Limb (tissue), 2 donors: ENCODE measurements around the gene AMOT.

ENCODE experiments used
- DNase-seq, 2 donors: peaks; one replicate each; pipeline ENCODE4 v3.0.0-alpha.2; 2016; ENCODE audit errors: extremely low spot score in 2 of 2

AMOT gene

DNA sequence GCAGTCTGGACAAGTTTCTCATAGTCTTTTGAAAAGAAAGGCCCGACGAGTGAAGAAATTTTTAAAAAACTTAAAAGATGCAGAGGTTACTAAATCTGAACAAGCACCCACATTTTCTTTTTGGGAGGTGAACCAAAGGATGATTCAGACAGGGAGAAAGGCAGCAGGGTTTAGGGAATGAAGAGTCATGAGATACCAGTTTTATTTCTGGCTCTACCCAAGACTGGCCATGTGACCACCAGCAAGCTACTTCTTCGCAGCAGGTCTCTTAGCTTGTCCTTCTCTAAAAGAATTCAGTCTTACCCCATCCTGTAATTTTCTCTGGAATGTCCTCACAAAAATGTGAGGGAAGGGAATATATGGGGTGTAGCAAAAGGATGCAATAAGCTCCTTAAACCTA lies 37.6 kb downstream of the AMOT start:
- no peak for DNase-seq

DNA sequence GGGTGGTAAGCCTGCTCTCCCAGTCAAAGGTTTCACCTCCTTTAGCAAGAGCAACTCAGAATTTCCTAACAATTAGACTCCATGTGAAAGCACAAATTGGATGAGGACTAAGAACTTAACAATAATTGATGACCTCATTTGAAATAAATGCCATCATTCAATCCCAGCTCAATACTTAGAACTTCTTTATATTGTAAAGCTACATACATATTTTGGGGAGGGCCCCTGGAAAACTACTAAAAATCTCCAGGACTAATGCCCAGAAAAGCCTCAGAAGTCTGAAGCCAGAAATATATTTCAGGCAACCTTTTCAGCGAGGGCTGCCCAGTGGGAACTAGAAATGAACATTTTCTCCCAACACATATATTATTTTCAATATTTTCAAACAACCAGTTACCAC lies 38.1 kb downstream of the AMOT start:
- DNase-seq, result no peak

DNA sequence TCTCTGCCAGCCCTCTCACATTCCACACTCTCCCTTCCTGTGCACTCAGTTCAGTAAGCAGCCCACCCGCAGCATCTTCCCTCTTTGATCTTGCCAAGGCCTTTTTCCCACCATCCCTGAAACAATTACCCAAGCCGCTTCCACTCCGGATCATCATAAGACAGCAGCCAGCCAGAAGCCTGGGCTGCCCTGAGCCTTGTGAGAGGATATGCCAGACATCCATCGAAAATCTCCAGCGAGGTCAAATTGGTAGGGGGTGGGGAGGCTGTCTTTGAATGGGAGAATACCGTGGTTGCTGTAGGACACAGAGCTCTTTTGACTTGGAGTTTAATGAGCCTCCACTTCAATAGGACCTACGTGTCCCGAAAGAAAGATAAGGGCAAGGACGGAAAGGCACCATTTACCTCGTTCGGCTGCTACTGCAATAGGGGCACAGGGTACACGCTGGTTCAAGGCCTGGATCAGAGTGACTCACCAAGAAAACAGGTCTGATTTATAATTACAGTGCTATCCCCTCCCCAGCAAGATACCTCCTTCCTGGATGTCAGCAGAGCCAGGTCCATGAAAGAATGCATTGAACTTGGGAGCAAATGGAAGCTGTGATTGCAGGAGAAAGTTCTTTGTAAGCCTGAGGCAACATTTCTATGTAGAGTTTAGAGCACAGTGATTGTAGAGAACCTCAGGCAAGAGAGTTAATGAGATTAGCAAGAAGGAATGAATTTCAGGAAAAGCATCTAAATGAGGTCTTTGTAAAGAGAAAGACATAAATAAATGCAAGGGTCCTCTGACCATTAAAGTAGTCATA lies 39.5 kb downstream of the AMOT start:
- no peak for DNase-seq

DNA sequence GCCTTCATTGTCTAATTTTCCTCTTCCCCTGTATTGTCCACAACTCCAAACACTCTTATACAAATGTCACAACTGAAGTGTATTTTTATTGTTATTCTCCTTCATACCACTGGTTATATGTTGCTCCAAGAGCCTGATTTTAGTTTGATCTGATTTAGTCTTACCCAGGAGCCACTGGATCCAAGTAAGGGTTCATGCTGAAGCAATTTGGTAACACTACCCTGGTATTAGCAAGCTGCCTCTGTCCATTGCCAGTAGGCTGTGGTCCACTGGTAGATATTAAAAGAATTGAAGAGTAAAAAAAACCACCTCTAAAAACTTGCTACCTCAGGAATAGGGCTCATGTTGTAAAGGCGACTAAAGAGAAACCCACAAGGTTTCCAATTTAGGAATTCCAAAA lies 41.2 kb downstream of the AMOT start:
- DNase-seq, result no peak

DNA sequence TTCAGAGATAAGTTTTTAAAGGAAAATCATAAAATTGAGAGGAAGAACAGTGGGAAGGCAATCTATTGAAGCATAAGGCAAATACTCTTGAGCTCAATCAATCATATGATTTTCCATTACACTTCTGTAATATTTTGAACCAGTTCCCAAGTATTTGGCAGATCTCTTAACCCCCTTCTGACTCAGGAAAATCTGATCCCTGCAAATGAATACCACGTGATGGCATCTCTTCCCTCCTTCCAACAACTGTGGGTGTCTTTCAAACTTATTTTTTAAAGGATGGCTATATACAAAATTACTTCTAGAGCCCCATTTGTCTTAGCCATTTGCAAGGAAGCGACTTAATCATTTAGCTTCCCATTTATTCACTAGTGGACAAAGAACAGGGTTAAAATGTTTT lies 41.9 kb downstream of the AMOT start:
- no peak for DNase-seq

DNA sequence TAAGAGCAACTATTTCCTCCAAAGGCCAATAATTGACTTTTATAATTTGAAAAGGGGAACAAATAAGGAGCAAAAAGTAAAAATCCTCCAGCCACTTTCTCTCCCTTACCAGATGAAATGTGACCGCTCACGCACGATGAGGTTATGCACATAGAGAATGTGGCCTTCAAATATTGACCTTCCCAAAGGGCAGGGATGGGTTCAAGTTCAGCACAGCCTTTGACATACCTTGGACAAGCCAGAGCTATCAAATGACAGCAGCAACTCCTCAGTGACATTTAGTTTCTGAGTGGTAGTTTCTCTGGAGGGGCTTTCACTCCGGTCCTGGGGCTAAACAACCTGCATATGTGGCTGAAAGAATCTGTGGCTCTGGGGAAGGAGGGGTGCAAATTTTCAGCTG lies 50.7 kb downstream of the AMOT start:
- no peak for DNase-seq

DNA sequence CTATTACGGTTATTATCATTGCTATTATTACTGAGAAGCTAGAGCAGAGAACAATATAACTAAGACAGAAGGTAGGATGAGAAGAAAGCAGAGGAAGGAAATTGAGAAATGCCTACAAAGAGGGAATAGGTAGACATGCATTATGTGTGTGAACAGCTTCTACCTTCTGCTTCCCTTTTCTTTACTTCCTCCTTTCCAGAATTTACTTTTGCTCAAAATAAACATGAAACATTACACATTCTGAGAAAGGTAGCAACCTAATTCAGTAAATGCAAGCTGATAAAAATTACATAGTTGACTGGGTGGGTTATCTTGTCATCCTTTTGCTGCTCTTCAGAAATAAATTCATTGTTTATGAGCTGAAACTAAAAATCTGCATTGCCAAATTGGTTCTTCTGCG lies 54.6 kb downstream of the AMOT start:
- DNase-seq, result no peak

DNA sequence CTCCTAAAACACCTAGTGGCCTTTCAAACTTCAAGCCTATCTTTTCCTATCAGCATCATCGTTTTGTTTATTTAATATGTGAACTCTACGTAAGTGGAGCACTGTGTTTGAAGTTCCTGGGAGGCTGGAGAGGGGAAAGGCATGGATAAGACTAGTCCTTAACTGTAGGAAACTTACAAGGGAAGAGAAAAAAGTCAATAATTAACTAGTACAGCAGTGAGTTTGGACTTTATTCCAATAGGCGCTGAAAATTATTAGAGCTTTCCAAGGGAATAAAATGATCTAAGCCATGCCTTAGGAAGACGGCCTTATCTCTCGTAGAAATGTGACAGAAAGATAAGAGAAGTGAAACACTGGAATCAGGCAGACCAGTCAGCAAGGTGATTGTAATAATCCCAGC lies 55.3 kb downstream of the AMOT start:
- no peak for DNase-seq

DNA sequence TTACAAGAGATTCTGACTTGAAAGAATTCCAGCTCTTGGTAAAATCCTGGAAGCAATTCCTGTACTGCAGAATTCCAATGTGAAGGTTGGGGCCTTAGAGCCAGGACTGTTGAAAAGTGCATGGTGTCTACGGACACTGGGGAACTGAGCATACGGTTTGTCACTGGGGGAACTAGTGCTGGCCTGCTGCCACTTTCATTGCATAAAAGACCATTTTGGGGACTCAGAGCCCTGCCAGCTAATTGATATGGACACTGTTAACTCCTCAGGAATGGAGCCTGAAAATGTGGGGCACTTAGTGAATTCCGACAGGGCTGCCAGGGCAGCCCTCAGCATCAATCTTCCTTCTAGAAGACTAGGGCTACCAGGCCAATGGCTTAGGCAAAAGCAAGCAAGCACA lies 55.9 kb downstream of the AMOT start:
- DNase-seq, result no peak

DNA sequence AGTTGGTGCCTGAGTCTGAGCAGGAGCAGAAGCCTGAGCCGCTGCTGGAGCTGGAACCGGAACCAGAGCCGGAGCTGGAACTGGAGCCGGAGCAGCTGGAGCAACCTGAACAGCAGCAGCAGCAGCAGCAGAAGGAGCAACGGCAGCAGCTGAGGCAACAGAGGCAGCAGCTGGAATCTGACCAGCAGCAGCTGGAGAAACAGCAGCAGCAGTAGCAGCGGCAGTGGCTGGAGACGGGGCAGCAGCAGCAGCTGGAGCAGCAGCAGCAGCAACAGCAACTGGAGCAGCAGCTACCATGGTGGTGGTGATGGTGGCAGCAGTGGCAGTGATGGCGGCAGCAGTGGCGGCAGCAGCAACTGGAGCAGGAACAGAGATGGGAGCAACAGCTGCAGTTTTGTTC lies 61.5 kb downstream of the AMOT start:
- DNase-seq, result no peak

DNA sequence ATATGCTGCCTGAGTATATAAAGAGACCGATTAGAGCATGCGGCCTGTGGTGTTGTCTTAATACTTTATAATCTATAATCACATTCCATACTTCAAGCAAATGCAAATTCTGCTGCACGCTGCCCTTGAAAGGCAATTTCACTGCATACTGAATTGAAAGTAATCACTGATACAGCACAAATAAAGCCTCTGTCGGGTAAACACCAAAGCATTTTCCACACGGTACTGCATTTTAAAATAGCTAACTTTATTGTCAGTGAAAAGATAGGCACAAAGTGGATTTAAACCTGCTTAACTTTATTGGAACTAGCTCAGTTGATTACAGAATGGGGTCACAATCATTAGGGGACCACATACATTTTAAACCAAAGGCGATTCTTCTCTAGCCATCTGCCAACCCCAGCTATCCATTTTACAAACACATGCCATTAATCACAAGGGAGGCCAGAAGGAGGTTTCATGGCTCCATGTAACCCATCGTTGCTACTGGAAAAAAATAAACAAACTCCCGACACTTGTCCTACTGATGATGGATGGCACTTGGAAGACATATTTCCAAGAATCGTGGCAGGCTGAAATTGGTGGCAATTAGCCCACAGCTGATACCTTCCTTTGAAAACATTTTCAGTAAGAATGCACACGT lies 65.9 kb downstream of the AMOT start:
- no peak for DNase-seq

DNA sequence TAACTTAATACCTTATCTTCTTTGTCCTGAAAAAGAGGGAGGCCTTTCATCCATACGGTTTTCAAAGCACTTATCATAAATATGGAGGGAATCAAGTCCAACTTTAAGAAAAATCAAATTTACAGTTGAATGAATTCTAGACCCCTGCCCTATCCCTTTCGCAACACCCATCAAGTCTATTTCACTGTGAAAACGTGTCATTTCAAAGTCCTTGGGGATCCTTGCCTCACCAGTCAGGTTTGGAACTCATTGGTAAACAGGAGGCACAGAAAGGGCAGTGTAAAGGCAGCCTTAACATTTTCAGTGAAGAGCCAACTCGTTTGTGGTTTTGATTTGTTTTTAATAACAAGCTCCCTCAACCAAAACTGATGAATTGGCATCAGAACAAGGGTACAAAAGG lies 66.5 kb downstream of the AMOT start:
- DNase-seq, result no peak

DNA sequence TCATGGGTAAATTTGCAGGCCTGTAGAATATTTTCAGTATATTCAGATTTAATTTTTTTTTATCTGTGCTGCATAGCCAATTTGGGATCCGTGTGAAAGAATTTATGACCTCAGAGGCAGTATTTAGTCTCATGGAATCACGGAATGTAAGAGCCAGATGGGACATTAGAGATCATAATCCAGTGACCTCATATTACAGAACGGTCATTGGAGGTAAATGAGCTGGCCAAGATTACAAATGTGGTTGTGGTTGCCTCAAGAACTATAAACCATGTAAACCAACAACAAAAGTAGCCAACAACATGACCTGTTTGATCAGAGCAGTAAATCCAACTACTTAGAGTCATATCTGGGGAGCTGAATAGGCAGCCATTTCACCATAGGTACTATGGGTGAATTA lies 71.6 kb downstream of the AMOT start:
- DNase-seq, result no peak

DNA sequence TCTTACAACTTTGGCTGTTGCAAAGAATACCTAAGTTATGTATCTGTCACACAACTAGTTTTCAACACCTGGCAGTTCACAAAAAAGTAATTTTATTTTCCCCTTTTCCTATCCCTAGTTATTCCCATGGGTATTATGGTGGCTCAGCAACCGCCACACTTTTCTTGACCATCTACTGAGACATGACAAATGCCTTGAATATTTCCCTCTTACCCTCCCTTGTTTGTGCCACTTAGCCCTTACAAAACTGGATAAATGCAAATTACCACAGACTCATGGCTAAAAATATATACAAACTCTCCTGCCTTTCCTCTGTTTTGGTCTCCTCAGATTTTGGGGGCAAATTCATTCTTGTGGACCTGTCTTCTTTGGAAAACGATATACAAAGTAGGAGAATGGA lies 72.1 kb downstream of the AMOT start:
- DNase-seq, result no peak

DNA sequence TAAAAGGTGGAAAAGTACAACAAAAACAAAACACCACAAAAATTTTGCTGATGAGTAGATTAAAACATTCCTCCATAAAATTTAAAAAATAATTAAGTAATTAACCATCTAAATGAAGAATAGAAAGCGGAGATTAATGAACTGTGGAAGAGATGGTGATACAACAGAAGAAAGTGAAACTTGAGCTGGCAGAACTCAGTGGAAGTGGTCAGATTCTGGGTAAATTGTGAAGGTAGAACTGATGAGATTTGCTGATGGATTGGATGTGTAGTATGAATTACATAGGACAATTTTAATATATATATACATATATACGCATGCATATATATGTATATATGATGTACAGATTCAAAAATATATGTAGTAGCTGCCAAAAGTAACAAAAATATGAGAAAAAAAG lies 73.9 kb downstream of the AMOT start:
- no peak for DNase-seq

DNA sequence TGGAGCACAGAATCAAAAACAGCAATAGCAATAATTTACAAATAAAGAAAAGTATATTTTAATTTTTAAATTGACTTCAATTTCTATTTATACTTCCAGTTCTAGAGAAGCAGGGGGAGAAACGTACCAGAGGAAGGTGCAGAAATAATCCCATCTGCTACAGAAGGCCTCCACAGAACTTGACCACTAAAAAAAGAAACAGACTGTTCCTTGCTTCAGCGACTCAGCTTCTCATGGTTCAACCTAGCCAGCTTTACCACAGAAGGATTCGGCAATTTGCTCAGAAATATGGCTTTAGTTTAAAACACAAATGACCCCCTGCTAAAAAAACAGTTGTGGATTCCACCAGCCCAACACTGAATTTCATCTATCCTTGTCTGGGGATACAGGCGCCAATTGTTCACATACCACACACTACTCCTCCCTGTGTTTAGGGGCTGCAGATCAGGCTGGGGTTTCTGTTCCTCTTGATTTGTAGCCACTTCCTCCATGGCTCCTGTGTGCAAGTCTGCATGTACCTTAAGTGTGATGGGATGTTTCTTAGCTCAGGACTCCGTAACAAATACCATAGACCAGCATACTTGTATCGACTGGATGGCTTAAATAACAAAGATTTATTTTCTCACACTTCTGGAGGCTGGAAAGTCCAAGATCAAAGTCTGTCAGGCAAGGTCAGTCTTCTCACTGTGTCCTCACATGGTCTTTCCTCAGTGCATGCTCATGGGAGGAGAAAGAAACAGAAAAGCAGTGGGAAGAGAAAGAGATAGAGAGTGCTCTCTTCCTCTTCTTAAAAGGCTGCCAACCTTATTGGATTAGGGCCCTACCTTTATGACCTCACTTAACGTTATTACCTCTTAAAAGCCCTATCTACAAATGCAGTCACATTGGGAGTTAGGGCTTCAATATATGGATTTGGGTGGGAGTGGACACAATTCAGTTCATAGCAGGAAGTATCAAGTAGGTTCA lies 79.1 kb downstream of the AMOT start:
- DNase-seq, result no peak

DNA sequence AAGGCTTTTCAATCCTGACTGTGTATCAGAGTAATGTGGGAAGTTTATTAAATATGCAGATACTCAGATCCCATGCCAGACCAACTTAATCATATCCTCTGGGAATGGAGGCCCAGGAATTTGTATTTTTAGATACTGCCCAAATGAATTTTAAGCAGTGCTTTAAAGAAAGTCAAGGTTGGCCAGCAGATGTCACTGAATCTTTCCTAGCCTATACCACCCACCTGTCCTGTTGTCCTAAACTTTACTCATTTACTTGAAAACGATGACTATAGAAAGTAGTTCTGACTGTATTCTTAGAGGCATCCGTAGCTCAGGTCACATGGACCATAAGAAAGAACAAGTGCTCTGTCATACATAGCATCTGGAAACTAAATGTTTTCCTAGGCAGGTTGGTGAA lies 79.9 kb downstream of the AMOT start:
- no peak for DNase-seq

DNA sequence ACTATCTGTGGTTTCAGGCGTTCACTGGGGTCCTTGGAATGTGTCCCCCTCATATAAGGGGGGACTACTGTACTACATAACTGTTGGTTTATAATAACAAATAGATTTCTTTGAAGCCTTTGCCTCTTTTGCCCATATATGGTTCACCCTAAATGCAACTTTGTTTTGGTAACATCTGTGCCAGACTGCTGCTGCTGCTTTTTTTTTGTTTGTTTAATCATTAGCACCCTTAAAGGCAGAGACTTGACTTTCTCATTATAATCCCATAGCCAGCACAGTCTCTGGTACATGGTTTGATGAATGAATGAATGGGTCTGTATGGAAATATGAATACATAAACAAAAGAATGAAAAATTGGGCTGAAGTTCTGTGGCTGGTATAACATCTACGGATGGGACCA lies 80.7 kb downstream of the AMOT start:
- DNase-seq, result no peak

DNA sequence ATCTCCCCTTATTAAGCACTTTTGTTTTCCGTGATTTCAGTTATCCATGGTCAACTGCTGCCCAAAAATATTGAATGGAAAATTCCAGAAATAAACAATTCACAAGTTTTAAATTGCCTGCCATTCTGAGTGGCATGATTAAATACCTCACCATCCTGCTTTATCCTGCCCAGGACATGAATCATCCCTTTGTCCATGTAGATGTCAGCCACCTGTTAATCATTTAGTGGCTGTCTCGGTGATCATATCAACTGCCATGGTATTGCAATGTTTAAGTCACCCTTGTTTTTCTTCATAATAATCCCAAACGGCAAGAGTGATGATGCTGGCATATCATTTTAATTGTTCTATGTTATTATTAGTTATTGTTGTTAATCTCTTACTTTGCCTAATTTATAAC lies 81.1 kb downstream of the AMOT start:
- no peak for DNase-seq

DNA sequence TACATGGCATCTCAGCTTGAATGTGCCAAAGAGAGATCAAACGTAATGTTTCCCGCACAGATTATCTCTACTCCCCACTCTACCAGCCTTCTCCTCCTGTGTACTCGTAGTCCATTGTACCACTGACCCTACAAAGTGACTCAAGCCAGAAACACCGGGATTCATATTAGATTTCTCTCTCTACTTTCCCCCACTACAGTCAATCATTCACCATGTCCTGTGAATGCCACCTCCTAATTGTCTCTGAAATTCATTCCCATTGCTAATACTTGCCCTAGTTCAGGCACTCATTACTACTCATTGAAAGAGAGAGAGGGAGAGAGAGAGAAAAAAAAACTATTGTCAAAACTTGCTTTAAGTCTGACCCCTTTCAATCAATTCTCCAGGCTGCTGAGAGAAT lies 82.7 kb downstream of the AMOT start:
- no peak for DNase-seq

DNA sequence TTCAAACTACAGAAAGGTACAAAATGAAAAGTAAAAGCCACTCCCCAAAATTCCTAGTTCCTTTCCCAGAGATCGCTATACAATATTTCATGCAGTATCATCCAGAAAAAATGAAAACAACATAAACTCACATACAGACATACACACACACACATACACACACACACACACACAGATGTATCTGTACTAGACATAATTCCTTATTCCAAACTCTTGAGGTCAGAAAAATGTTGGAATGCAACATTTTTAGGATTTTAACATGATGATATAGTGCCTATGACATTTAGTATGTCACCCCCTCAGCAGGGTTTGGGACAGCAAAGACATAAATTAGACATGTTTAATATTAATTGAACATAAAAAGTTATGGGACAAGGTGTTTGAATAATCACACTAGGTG lies 87.5 kb downstream of the AMOT start:
- DNase-seq, result no peak

DNA sequence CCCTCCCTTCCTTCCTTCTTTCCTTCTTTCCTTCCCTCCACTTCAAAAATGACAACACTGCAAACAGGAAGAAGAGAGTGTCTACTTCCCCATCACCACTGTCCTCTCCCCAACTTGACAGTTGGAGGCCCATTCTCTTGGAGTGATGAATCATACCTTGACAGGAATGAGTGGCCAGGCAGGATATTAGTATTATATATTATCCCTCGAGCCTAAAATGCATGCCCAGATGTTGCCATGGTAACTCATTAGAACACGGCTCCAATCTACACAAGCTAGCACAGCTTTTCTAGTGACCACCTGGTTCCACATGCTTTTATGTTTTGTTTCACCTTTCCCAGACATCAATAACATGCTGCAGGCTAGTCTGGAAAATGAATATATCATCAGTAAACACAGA lies 89.6 kb downstream of the AMOT start:
- no peak for DNase-seq
